ENCODE measurements around the gene NKPD1.
"Not testable (repeated sequence)": the region's sequence is repeated elsewhere in the genome, so short reads cannot be mapped to it uniquely, and the experiment has no call there.

Gene NKPD1

DNA sequence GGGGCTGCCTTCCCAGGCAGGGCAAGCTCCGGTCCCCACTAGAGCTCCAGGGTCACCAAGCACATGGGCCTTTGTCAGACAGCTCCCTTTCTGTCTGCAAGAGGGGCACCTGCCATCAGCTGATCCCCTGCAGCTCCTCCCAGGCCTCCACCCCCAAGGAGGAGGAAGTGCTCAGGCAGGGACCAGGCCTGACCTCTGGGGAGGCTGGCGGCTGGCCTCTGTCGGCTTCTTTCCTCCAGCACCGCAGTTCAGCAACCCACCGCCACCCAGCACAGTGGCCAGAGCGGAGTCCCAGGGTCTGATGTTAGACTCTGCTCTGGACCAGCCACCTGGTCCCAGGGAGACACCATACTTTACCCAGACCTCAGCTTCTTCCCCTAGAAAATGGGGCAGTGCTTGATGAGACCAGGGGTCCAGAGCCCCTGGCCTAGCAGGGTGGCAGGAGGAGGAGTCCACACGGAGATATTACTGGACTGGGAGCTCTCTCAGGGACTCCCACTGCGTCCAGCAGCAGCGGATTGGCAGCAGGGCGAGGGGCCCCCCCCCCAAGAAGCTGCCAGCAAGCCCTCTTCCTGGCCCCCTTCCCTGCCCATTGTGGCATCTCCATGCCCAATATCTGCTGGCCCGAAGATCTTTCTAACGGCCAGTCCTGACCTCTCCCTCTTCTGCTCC is 24.1 kb downstream of the NKPD1 start:
- no peak for DNase-seq

GRCh38 chr19:45135176-45135885 is 25.5 kb downstream of the NKPD1 start:
- DNase-seq: no peak

GRCh38 chr19:45133661-45134060 is 27.1 kb downstream of the NKPD1 start:
- no peak for DNase-seq

DNA sequence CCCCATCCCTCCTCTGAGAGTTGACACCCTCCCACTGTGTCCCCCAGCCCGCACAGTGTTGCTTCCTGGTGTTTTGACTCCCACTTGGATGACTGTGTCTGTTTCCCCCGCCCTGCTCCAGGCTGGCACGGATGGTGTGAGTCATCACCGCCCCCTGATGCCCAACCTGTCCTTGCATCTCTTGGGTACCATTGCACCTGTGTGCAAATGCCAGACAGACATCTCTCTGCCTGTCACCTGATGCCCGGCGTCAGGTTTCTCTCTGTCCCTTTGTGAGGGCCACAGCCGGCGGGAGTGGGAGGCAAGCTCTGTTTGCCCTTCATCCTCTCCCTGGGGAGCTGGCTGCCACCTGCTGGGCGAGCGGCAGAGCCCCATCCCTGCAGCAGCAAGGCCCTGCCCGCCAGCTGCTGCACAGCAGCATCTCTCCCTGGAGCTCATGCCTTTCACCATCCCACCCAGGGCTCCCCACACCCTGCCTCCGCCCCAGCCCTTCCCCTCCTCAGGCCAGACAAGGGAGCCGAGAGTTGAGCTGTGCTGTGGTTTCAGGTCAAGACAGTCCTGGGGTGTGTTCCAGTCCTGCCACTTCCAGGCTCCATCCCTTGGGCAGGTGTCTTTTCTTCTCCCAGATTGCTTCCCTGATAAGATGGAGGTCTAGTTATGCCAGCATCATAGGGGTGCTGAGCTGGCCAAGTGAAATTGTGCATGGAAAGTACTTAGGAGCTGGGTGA is 29.7 kb downstream of the NKPD1 start:
- peak; percentile 96 for DNase-seq

DNA sequence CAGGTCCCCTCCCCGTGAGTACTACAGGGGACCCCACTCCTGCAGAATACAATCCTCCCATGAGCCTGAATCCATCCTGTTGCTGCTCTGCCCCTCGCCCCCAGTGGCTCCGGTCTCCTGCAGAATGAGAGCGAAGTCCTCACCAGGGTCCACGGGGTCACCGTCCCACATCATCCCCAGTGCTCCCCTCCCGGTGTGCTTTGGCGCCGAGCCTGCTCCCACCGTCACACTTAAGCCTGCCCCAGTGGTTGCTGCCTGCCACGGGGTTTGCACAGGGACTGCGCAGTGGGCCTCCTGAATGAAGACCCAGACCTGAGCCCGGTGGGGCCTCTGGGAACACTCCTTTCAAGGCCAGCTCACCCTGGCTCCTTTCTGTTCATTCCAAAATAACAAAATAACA is 30.5 kb downstream of the NKPD1 start:
- no peak for DNase-seq

DNA sequence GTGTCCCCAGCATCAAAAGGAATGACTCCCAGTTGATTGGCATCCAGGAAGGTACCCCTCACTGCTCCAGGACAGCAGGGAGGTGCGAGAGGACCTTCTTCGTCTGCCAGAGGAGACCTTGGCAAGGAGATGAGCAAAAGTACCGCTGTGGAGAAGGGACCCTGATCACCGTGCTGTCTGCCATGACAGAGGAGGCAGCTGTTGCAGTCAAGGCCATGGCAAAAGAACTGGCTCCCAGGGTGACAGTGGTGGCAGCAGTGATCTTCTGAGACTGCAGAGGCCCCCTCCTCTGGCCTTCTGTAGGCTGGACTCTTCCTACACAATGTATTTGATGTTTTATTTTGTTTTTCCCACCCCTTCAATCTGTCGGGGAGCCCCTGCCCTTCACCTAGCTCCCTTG is 32.0 kb downstream of the NKPD1 start:
- DNase-seq: no peak

- no peak for DNase-seq
Measured at GRCh38 chr19:45128146-45128545, 32.6 kb downstream of the NKPD1 start.

- DNase-seq: no peak
Measured at GRCh38 chr19:45126654-45127053, 34.1 kb downstream of the NKPD1 start.

DNA sequence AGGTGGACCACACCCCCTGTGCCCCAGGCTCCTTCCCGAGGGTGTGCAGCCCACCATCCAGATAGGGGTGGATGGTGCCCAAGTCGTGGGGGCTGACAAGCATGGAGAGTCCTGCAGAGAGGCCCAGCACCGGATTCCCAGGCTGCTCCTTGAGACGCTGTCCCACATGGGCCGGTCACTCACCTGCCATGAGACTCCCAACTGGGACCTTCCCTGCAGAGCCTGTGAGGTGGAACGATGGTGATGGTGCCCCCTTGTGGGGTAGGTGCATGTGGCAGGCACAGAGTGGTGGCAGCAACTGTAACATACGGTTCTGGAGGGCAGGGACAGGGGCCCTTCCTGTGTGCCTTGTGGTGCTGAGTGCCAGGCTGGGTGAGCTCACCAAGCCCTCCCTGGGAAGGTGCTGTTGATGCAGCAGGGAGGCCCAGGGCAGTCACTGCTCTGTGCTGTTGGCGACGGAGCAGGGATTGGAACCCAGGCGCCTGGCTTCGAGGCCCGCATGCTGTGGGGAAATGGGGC is 34.7 kb downstream of the NKPD1 start:
- DNase-seq: peak; percentile 55

DNA sequence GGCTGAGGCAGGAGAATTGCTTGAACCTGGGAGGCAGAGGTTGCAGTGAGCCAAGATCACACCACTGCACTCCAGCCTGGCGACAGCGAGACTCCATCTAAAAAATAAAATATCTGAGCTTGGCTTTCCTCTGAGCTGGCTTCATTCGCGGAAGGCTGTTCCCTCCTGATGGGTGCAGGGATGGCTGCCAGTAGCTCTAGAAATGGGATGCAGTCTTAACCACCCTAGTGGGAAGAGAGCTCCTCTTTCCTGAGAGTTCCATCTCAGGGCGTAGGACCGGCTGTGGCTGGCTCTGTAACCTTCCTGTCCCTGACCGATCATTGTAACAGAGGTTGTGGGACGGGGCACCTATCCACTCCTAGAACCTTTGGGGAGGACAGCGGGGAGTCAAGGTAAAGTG is 35.4 kb downstream of the NKPD1 start:
- no peak for DNase-seq

DNA sequence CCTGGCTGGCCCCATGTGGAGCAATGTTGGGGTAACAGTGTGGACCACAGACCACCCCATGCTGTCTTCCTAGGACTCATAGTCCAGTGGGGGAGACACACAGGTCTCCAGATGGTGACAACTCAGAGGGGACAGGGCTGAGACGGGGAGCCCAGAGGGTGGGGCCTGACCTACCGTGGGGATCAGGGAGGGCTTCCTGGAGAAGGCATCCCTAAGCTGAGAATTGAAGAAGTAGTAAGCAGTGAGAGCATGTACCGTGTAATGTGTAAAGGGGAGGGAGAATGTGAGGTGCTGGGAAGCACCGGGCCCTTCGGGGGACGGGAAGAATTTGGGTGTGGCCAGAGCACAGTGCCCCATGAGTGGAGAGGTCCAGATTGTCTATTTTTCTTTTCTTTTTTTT is 36.8 kb downstream of the NKPD1 start:
- no peak for DNase-seq

DNA sequence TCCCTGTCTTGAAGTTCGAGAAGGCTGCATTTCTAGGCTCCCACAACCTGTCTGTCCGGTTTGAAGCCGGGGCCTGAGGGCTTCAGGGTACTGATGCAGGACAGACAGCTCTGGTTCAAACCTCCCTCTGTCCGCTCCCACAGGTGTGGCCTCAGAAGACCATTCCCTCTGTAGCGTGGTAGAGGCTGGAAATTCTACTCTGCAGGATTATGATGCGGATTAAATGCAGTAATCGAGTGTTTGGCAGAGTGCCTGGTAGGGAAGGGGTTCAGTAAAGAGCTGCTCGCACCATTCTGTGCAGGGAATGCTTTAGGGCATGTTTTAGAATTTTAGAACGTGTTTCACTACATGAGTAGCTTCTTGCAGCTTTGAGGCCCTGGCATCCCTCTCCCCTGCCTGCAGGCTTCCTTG is 37.3 kb downstream of the NKPD1 start:
- DNase-seq: no peak

DNA sequence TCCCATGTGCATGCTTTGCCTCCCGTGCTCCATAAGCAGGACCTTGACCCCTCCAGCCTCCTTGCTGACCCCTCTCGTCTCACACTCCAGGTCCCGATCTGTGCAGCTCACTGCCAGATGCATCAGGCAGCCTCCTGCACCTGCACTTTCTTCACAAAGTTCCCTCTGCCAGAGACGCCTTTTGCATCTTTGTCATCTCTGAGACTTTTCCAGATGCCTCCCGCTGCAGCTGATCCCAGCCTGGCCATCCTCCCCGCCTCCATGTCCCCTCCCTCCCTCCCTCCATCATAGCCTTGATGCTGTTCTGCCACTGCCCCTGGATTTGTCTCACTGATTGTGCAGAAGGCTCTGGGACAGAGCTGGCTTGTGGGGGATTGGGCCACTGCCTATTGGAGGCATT is 38.0 kb downstream of the NKPD1 start:
- DNase-seq: no peak

DNA sequence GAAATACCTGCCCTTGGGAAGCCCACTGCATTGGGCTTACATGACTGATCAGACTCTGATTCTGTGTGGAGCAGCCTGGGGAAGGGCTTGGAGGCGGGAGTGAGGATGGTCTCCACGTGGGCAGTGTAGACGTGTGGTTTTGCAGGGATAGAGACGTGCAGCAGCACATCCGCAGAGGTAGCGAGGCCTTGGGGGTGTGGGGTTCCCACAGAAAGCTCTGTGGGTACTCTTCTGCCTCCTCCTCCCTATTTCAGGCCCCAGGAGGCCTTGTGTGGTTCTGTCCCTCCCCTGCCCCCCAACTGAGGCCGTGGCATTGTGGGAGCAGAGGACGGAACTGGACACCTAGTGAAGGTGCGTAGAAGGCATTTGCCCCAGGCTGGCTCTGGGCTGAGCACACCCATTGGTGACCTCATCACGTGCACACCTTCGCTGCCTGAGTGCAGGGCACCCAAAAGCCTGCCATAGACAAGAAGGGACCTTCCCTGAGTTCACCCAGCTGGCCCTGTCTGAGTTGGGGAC is 38.9 kb downstream of the NKPD1 start:
- DNase-seq: no peak

DNA sequence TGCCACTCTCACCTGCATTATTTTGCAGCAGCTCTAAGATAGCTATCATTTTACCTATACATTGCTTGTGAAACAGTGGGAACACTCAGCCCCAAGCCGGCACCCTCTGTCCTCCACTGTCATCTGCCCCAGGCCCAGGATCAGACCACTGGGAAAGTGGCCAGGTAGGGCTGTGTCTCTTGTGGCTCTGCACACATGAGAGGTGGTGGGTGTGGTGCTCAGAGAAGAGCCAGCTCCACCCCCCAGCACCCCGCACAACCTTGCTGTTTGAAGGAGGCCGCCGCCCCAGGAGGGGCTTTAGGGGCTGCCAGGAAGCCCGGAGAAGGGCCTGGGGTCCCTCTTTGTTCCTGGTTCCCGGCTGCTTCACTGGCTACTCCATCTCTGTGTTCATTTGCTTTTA is 41.2 kb downstream of the NKPD1 start:
- DNase-seq: no peak

GRCh38 chr19:45118591-45119355 is 42.0 kb downstream of the NKPD1 start:
- not testable (repeated sequence) for DNase-seq

DNA sequence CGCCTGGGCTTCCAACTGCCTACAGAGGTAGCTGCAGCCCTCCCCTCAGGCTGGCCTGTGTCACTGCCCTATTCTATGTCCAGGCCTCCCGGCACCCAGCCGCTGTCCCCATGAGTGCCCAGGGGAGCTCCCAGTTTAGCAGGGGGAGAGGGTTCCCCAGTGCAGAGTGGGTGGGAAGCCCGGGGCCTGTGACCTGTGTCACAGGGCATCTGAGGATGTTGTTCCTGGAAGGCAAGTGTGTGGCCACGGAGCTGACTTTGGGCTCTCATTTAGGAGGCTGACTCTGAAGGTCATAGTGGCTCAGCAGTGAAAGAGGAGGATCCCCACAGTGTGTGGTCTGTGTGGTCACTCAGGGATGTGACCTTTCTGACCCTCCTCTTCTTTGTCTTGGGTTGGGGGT is 42.7 kb downstream of the NKPD1 start:
- no peak for DNase-seq

- peak; percentile 48 for DNase-seq
Measured at GRCh38 chr19:45117671-45118070, 43.1 kb downstream of the NKPD1 start.

GRCh38 chr19:45117167-45117594 is 43.6 kb downstream of the NKPD1 start:
- DNase-seq: peak; percentile 80

DNA sequence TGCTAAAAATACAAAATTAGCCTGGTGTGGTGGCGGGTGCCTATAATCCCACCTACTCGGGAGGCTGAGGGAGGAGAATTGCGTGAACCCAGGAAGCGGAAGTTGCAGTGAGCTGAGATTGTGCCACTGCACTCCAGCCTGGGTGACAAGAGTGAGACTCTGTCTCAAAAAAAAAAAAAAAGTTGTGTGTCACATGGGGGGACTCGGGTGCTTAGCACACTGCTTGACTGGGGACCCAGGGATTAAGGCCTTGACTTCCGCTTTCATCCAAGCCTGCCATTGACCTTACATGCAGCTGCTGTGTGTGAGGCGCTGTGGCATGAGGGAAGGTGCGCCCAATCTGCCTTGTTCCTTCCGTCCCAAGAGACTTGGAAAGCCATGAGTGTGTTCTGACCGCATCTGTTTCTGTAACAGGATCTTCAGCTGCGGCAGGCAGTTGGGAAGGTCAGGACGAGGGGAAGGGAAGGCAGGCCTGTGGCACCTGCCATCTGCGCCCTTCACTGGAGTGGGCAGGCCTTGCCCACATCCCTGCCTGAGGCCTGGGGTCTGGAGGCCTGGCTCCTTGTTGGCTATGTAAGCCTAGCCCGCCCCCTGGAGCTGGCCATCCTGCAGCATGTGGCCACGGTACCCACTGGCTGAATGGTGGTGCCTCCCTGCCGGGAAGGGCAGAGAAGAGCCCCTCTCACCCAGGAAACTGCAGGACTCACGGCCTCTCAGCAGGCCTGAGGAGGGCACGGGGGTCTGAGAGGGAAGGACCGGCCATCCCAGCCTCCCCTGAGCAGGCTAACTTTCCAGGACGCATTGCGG is 44.8 kb downstream of the NKPD1 start:
- DNase-seq: peak; percentile 42

- DNase-seq: no peak
Measured at GRCh38 chr19:45114116-45114515, 46.7 kb downstream of the NKPD1 start.

DNA sequence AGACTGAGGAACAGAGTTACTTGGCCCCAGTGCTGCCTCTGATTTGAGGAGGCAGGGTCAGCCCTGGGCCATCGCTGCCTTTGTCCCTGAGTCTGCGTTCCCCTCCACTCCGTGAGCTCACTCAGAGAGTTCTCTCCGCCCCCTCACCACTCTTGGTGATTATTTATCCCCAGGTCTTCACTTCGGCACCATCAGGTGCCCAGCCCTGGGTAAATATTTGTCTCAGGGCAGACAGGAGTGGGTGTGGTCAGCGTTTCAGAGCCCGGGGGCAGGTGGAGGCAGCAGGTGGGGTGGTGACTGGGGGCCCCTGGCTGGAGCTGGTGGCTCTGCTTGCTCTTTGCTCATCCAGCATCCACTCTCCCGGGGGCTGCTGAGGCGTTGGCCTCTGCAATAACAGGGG is 47.2 kb downstream of the NKPD1 start:
- DNase-seq: peak; percentile 96
